Liver (tissue), 3 donors: ENCODE measurements around the gene BLID.
A peak's percentile ranks its signal among the peaks of the same experiment; 100 is the strongest.

ENCODE experiments used
- ATF3 ChIP-seq: IDR thresholded peaks from 2 replicates; pipeline ENCODE4 v1.6.1; 2016; ENCODE audit warnings: antibody characterized with exemption
- CTCF ChIP-seq: fragments of 150-350 bp; IDR thresholded peaks from 2 replicates; pipeline ENCODE4 v1.5.1; 2017; ENCODE audit warnings: improper control_type of control experiment, low read depth, low read length; ENCODE audit not compliant: missing input control
- JUND ChIP-seq, 2 donors: IDR thresholded peaks; 2 replicates each; pipeline ENCODE4 v1.6.1; 2016; ENCODE audit warnings: antibody characterized with exemption in 2 of 2
- TAF1 ChIP-seq: conservative IDR thresholded peaks from 2 replicates; pipeline ENCODE4 v1.6.1; 2016; ENCODE audit warnings: antibody characterized with exemption, mild to moderate bottlenecking
- YY1 ChIP-seq: IDR thresholded peaks from 2 replicates; pipeline ENCODE4 v1.6.1; 2016; ENCODE audit warnings: antibody characterized with exemption, mild to moderate bottlenecking
- donor health status: healthy.
- donor health status: healthy.

GRCh38 chr11:122113836-122114825 lies 1.9 kb downstream of the BLID start:
- TF ChIP-seq CTCF (peak; percentile 7), TAF1 (no peak), ATF3 (no peak), YY1 (no peak), JUND (IDR thresholded peaks at IDR 0.05) (no peak)
